ENCODE results near the gene RTEL1.

RTEL1 gene

GRCh38 chr20:63617092-63617875 lies 40.8 kb upstream of the RTEL1 start:
- peaks cover 6 to 52% of the 10 kb centered on the region in 2 experiments; a peak in 2 of 3 replicates for H3K36me3 ChIP-seq (ENCODE audit: control insufficient read depth in 2 of 2, insufficient read depth in 1 of 2, low read length in 2 of 2)
- CTCF ChIA-PET: no interaction called here
- no peaks in the 10 kb centered on the region for H3K4me1 ChIP-seq (ENCODE audit: control insufficient read depth, insufficient read depth, low read length)
- H3K27ac ChIP-seq (ENCODE audit: extremely low read depth, low read depth, low read length): no peak overlapping the region
- no peak for TF ChIP-seq ZBTB48 (tag by site-specific recombination; IDR thresholded peaks at IDR 0.05)
- no peak for TF ChIP-seq ZBTB7A (tag by site-specific recombination; IDR thresholded peaks at IDR 0.05; ENCODE audit: low read depth)
- no peak for TF ChIP-seq ZBTB44 (tag by site-specific recombination; IDR thresholded peaks at IDR 0.05)
- TF ChIP-seq ZNF394 (tag by site-specific recombination; IDR thresholded peaks at IDR 0.05; ENCODE audit: borderline replicate concordance): no peak
- TF ChIP-seq ZNF398 (tag by site-specific recombination; IDR thresholded peaks at IDR 0.05): no peak
- TF ChIP-seq ZNF600 (tag by site-specific recombination; IDR thresholded peaks at IDR 0.05): no peak
- TF ChIP-seq ZNF433 (tag by site-specific recombination; IDR thresholded peaks at IDR 0.05; ENCODE audit: low read depth): no peak
- TF ChIP-seq SALL2 (tag by site-specific recombination; IDR thresholded peaks at IDR 0.05; ENCODE audit: borderline replicate concordance): no peak
- no peak for TF ChIP-seq ZNF701 (tag by site-specific recombination; IDR thresholded peaks at IDR 0.05)
- TF ChIP-seq ZNF175 (tag by site-specific recombination; IDR thresholded peaks at IDR 0.05): no peak
- no peak for TF ChIP-seq ELK4 (IDR thresholded peaks at IDR 0.05; ENCODE audit: borderline replicate concordance, low read depth, low read length)
- no peak for TF ChIP-seq GLIS1 (tag by site-specific recombination; IDR thresholded peaks at IDR 0.05)
- no peak for TF ChIP-seq ZNF629 (tag by site-specific recombination; IDR thresholded peaks at IDR 0.05)
- H3K9me3 ChIP-seq (ENCODE audit: control insufficient read depth, insufficient read depth, low read depth, low read length): no peaks in the 10 kb centered on the region
- H3K4me3 ChIP-seq (ENCODE audit: low read depth, low read length): no peak overlapping the region
- POLR2A ChIA-PET: interaction anchor here (1.0 to 1.9 kb wide), 2 partner anchors 10 to 44 kb away, joined by 3 to 6 read pairs; partner anchors contain the start of genes GMEB2 and HELZ2

- no peak overlapping the region for H3K27ac ChIP-seq (ENCODE audit: extremely low read depth, low read depth, low read length)
- H3K36me3 ChIP-seq (ENCODE audit: control insufficient read depth in 2 of 2, insufficient read depth in 1 of 2, low read length in 2 of 2): peaks cover 6 to 52% of the 10 kb centered on the region in 2 experiments; a peak in 2 of 3 replicates
- CTCF ChIA-PET: no interaction called here
- H3K4me3 ChIP-seq (ENCODE audit: low read depth, low read length): no peak overlapping the region
- no peaks in the 10 kb centered on the region for H3K9me3 ChIP-seq (ENCODE audit: control insufficient read depth, insufficient read depth, low read depth, low read length)
- POLR2A ChIA-PET: interaction anchor here (1.0 to 1.9 kb wide), 2 partner anchors 9 to 44 kb away, joined by 3 to 6 read pairs; partner anchors contain the start of genes GMEB2 and HELZ2
- H3K4me1 ChIP-seq (ENCODE audit: control insufficient read depth, insufficient read depth, low read length): no peaks in the 10 kb centered on the region
- TF ChIP-seq ZNF514 (tag by site-specific recombination; IDR thresholded peaks at IDR 0.05): no peak
- no peak for TF ChIP-seq PRDM4 (tag by site-specific recombination; IDR thresholded peaks at IDR 0.05)
- no peak for TF ChIP-seq ZNF175 (tag by site-specific recombination; IDR thresholded peaks at IDR 0.05)
- no peak for TF ChIP-seq ZNF830 (tag by site-specific recombination; IDR thresholded peaks at IDR 0.05; ENCODE audit: low read depth)
- no peak for TF ChIP-seq BCL6B (tag by site-specific recombination; IDR thresholded peaks at IDR 0.05)
- TF ChIP-seq ZNF341 (tag by site-specific recombination; IDR thresholded peaks at IDR 0.05; ENCODE audit: low read depth): no peak
- no peak for TF ChIP-seq ZNF248 (tag by site-specific recombination; IDR thresholded peaks at IDR 0.05)
- TF ChIP-seq OVOL3 (tag by site-specific recombination; IDR thresholded peaks at IDR 0.05): no peak
- TF ChIP-seq ZNF776 (tag by site-specific recombination; IDR thresholded peaks at IDR 0.05; ENCODE audit: borderline replicate concordance): no peak
- no peak for TF ChIP-seq ZFHX2 (tag by site-specific recombination; conservative IDR thresholded peaks at IDR 0.05)
- no peak for TF ChIP-seq ZNF513 (tag by site-specific recombination; IDR thresholded peaks at IDR 0.05)
- no peak for TF ChIP-seq ZNF140 (tag by site-specific recombination; IDR thresholded peaks at IDR 0.05)
- no peak for TF ChIP-seq SP7 (tag by site-specific recombination; IDR thresholded peaks at IDR 0.05)
Observed at GRCh38 chr20:63617876-63618265, 40.2 kb upstream of the RTEL1 start.

All from HEK293 (cell line).